Thyroid gland (tissue), 4 donors: Measurements from ENCODE around the gene RIC3.

Experiments used
- CTCF ChIP-seq, 6 experiments: fragments of 200-600 bp in 3 of 6; fragments of 450-650 bp in 3 of 6; sonication (generic) in 3 of 6; IDR thresholded peaks; one replicate each; pipeline ENCODE4 v1.5.1; 2016 to 2019; ENCODE audit warnings: antibody characterized with exemption in 6 of 6, mild to moderate bottlenecking in 2 of 6, inconsistent platforms in 1 of 6, moderate library complexity in 1 of 6
- POLR2A ChIP-seq, 2 donors: fragments of 450-650 bp; IDR thresholded peaks; one replicate each; pipeline ENCODE4 v1.6.1; 2017; ENCODE audit warnings: antibody characterized with exemption in 2 of 2, mild to moderate bottlenecking in 2 of 2, moderate library complexity in 1 of 2

GRCh38 chr11:8097926-8098325, 70.9 kb downstream of the RIC3 start:
- TF ChIP-seq CTCF (IDR thresholded peaks at IDR 0.05) (no peak), POLR2A (IDR thresholded peaks at IDR 0.05) (no peak)
